ENCODE measurements around the gene DNASE2. TPM values are rescaled to one million over a fixed set of nuclear protein-coding genes. Genes with fewer than 3 reads are reported as not detected.

DNASE2 gene
- total RNA-seq, 1 experiment from 2014 or later: 23.8 TPM

DNA sequence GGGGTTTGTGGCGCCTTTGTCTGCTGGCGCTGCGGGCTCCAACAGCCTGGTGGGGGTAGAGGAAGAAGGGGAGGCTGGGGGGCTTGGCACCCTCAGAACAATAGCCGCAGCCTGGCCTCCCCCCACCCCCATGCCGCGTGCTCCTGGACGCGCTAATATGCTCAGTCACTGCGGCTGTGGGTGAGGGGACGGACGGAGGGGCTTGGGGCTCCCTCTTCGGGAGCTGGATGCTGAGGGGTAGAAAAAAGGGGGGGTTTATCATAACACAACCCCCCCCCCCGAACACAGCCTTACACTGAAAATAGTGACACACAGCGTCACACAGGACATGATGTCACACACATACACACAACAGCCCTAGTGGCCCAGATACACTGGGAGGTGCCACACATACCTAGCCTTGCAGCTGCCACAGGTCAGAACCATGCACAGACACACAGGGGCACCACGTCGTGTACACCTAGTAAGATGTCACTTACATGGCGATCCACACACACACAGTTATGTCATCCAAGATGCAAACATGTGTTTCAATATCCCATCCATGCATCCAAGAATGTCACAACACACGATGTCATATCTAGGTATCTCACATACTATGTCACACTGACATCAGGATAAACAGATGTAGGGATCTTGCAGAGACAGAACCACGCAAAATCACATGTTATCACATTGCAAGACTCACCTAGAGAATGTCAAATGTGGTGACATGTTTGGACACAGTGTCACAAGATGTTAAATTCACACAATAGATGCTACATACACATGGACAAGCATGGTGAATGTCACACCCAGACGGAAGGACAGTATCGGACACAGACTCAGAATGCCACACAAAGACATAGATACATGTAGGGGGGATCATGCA, 42.1 kb downstream of the DNASE2 start:
- no peak overlapping the region for H3K9ac ChIP-seq (ENCODE audit: extremely low read depth, insufficient read length, low read length)
- no peak overlapping the region for H3K56ac ChIP-seq (ENCODE audit: insufficient read length, low read depth, low read length)
- peaks cover 2% of the 10 kb centered on the region; the same call in 1 of the 2 replicates for H3K4me1 ChIP-seq (ENCODE audit: insufficient read depth, low read length)
- H2BK12ac ChIP-seq (ENCODE audit: insufficient read length, low read depth, low read length): no peak overlapping the region
- no peak overlapping the region for H3K27ac ChIP-seq (ENCODE audit: insufficient read length, low read depth, low read length)
- H2BK20ac ChIP-seq (ENCODE audit: low read depth, low read length, poor library complexity, severe bottlenecking): no peak overlapping the region
- H2AFZ ChIP-seq (ENCODE audit: low read length): no peak overlapping the region
- no CpG with 5 or more reads among the region's 21 CpGs for WGBS (ENCODE audit: extremely low coverage, insufficient read length, low lambda C conversion rate)
- no peak overlapping the region for H3K14ac ChIP-seq (ENCODE audit: insufficient read depth, low read length)
- H4K5ac ChIP-seq (ENCODE audit: insufficient read length, low read depth, low read length): no peak overlapping the region
- H3K79me2 ChIP-seq (ENCODE audit: insufficient read depth, low read length): no peaks in the 10 kb centered on the region
- H3K27me3 ChIP-seq (ENCODE audit: insufficient read depth, low read length): peaks cover 3% of the 10 kb centered on the region; the same call in 1 of the 2 replicates
- peaks cover 9% of the 10 kb centered on the region for H3K23me2 ChIP-seq (ENCODE audit: insufficient read length, low read depth, low read length, poor library complexity, severe bottlenecking)
- H4K91ac ChIP-seq (ENCODE audit: insufficient read length, low read depth, low read length): no peak overlapping the region
- no peak overlapping the region for H3K18ac ChIP-seq (ENCODE audit: insufficient read length, low read depth, low read length)
- Mint-ChIP-seq H3K9me3 (no peaks in the 10 kb centered on the region; a peak in 1 of 5 replicates), H3K27ac (no peak overlapping the region), H3K4me1 (peaks cover 42 to 43% of the 10 kb centered on the region in 2 experiments), H3K36me3 (ENCODE audit: insufficient read depth in 1 of 3, low read depth in 3 of 3) (peaks cover 0 to 8% (median 8%) of the 10 kb centered on the region in 3 experiments; a peak in 6 of 7 replicates), H3K27me3 (ENCODE audit: low read depth) (peaks cover 26% of the 10 kb centered on the region), H3K4me3 (peak overlapping the region; percentile 81 to 91)
- no peaks in the 10 kb centered on the region for H3K79me1 ChIP-seq (ENCODE audit: insufficient read depth, low read depth, low read length, poor library complexity, severe bottlenecking)
- no peak overlapping the region for H2BK15ac ChIP-seq (ENCODE audit: low read depth, low read length)
- TF ChIP-seq, protein P1, sequence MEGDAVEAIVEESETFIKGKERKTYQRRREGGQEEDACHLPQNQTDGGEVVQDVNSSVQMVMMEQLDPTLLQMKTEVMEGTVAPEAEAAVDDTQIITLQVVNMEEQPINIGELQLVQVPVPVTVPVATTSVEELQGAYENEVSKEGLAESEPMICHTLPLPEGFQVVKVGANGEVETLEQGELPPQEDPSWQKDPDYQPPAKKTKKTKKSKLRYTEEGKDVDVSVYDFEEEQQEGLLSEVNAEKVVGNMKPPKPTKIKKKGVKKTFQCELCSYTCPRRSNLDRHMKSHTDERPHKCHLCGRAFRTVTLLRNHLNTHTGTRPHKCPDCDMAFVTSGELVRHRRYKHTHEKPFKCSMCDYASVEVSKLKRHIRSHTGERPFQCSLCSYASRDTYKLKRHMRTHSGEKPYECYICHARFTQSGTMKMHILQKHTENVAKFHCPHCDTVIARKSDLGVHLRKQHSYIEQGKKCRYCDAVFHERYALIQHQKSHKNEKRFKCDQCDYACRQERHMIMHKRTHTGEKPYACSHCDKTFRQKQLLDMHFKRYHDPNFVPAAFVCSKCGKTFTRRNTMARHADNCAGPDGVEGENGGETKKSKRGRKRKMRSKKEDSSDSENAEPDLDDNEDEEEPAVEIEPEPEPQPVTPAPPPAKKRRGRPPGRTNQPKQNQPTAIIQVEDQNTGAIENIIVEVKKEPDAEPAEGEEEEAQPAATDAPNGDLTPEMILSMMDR (conservative IDR thresholded peaks at IDR 0.05): no peak
- no peak overlapping the region for H3K4ac ChIP-seq (ENCODE audit: low read depth, low read length)
- no peak for DNase-seq
- no peak overlapping the region for H4K8ac ChIP-seq (replicated peaks; ENCODE audit: insufficient read length, low read depth, low read length)
- H3K23ac ChIP-seq (ENCODE audit: insufficient read length, low read depth, low read length): no peak overlapping the region
- H4K20me1 ChIP-seq (ENCODE audit: control insufficient read depth, insufficient read depth, insufficient read length): no peaks in the 10 kb centered on the region
- no peak overlapping the region for H2BK120ac ChIP-seq (ENCODE audit: low read depth, low read length, poor library complexity, severe bottlenecking)
- no peaks in the 10 kb centered on the region for H3K9me3 ChIP-seq (ENCODE audit: control insufficient read depth, low read depth, low read length)
- peak overlapping the region; percentile 35 for H3K4me2 ChIP-seq (ENCODE audit: insufficient read depth, insufficient read length, low read length)
- H3T11ph ChIP-seq (ENCODE audit: low read length): no peak overlapping the region
- H2BK5ac ChIP-seq (ENCODE audit: insufficient read length, low read length): no peak overlapping the region
- H2AK5ac ChIP-seq (ENCODE audit: insufficient read length, low read length): no peak overlapping the region

Measured in H9 (cell line).